Spleen (tissue), 11 donors: ENCODE data around the gene ATP5ME. TPM values are rescaled to one million over a fixed set of nuclear protein-coding genes. Genes with fewer than 3 reads are reported as not detected.

Experiments used
- DNase-seq: peaks from one replicate; pipeline ENCODE4 v3.0.0-alpha.2; 2020
- H3K27ac ChIP-seq, 8 donors: fragments of 200-600 bp; sonication (generic) in 7 of 8; 1 replicate in 4 of 8; 2 replicates in 4 of 8; pipeline versions ENCODE4 v1.5.0 to v1.8.0; 2016 to 2021; ENCODE audit warnings: inconsistent platforms in 4 of 8, mild to moderate bottlenecking in 4 of 8, moderate library complexity in 1 of 8
- H3K27me3 ChIP-seq, 7 donors: fragments of 200-600 bp; sonication (generic) in 6 of 7; replicated peaks in 1 of 7; 1 replicate in 4 of 7; 2 replicates in 3 of 7; pipeline versions ENCODE4 v1.5.0 to v1.8.0; 2016 to 2021; ENCODE audit warnings: inconsistent platforms in 3 of 7, mild to moderate bottlenecking in 1 of 7
- H3K36me3 ChIP-seq, 6 donors: fragments of 200-600 bp; sonication (generic) in 5 of 6; 1 replicate in 4 of 6; 2 replicates in 2 of 6; pipeline versions ENCODE4 v1.5.0 to v1.8.0; 2016 to 2021; ENCODE audit warnings: inconsistent platforms in 2 of 6
- H3K4me1 ChIP-seq, 6 donors: fragments of 200-600 bp; sonication (generic) in 5 of 6; 1 replicate in 3 of 6; 2 replicates in 3 of 6; pipeline versions ENCODE4 v1.5.0 to v1.8.0; 2016 to 2021; ENCODE audit warnings: inconsistent platforms in 3 of 6
- H3K4me3 ChIP-seq, 8 donors: fragments of 200-600 bp; sonication (generic) in 7 of 8; 1 replicate in 4 of 8; 2 replicates in 4 of 8; pipeline versions ENCODE4 v1.5.0 to v1.8.0; 2016 to 2021; ENCODE audit warnings: inconsistent platforms in 4 of 8, mild to moderate bottlenecking in 4 of 8, moderate library complexity in 2 of 8
- H3K9me3 ChIP-seq, 8 donors: fragments of 200-600 bp; sonication (generic) in 7 of 8; 1 replicate in 4 of 8; 2 replicates in 4 of 8; pipeline versions ENCODE4 v1.5.0 to v1.8.0; 2016 to 2021; ENCODE audit warnings: inconsistent platforms in 4 of 8
- CTCF ChIP-seq, 11 experiments: fragments of 200-600 bp in 7 of 11; fragments of 450-650 bp in 4 of 11; sonication (generic) in 4 of 11; IDR thresholded peaks in 8 of 11; conservative IDR thresholded peaks in 3 of 11; 1 replicate in 7 of 11; 2 replicates in 4 of 11; pipeline versions ENCODE4 v1.4.0 to v1.8.0; 2016 to 2021; ENCODE audit warnings: antibody characterized with exemption in 11 of 11, inconsistent platforms in 4 of 11, mild to moderate bottlenecking in 1 of 11
- POLR2A ChIP-seq, 3 donors: fragments of 450-650 bp; IDR thresholded peaks; one replicate each; pipeline ENCODE4 v1.5.1; 2017; ENCODE audit warnings: antibody characterized with exemption in 3 of 3, mild to moderate bottlenecking in 1 of 3
- POLR2AphosphoS5 ChIP-seq, 3 donors: sonication (generic); formaldehyde crosslinking; IDR thresholded peaks; one replicate each; pipeline ENCODE4 v1.5.1; 2017; ENCODE audit warnings: antibody characterized with exemption in 3 of 3
- WGBS, 5 donors: extraction: QIAGEN DNeasy Blood & Tissue Kit in 3 of 5; methylation state at CpG; one replicate each; pipeline versions ENCODE4 v1.1.5 to v1.1.7; 2013 to 2018; 5-methylcytosine and 5-hydroxymethylcytosine counted together
- intact Hi-C: fragments of 100-400 bp; cut with DNase I; formaldehyde crosslinking; loops from one replicate; pipeline ENCODE4 v1.15.0; 2023; ENCODE audit warnings: low total_unique reads
- polyA plus RNA-seq, 3 donors: library from polyadenylated mRNA; stranded (reverse); fragments of 200-250 nt; gene quantifications; one replicate each; pipeline ENCODE4 v1.2.1, GENCODE V29; 2013
- total RNA-seq, 7 donors: library from RNA; depleted of rRNA in 3 of 7; stranded (reverse); fragments of >200 nt in 3 of 7; fragmentation: NEBNext Ultra II Directional in 4 of 7; extraction: Animal tissue kit (Norgen Biotek cat#: 25700) in 4 of 7; gene quantifications; one replicate each; pipeline versions ENCODE4 v1.1.0 to v1.2.1, GENCODE V29; 2016 to 2021
- donor health status: healthy with polysubstance abuse.
- donor health status: DM: no; HTN: no; CAD: no; lungs with moderate emphysema.
- donor health status: DM: no; HTN: no; CAD: no.
- donor health status: Bipolar disorder and iron deficiency.
- donor health status: healthy.
- donor health status: DM: no; HTN: no; CAD: no.
- donor health status: DM: yes; HTN: yes; CAD: no.

ATP5ME gene
- total and polyA plus RNA-seq, 10 donors = 51.7 to 497 (median 169) TPM

- intact Hi-C loops = no loop called here
- Histone ChIP-seq H3K27ac (no peak overlapping the region), H3K4me3 (peak overlapping the region in 3 of 8 donors; percentile 69 to 98 (median 92)), H3K36me3 (peaks cover 0 to 8% (median 0%) of the 10 kb centered on the region in 6 donors), H3K27me3 (no peaks in the 10 kb centered on the region), H3K9me3 (no peaks in the 10 kb centered on the region), H3K4me1 (peaks cover 3 to 34% (median 19%) of the 10 kb centered on the region in 6 donors)
- TF ChIP-seq CTCF (IDR thresholded peaks at IDR 0.05 in 8 of 11, conservative IDR thresholded peaks at IDR 0.05 in 3 of 11) (no peak), POLR2AphosphoS5 (IDR thresholded peaks at IDR 0.05) (no peak), POLR2A (IDR thresholded peaks at IDR 0.05) (no peak)
- 95 to 98% (median 97%) methylated on average over 16 to 24 of the region's 24 CpGs for WGBS, 5 donors
- DNase-seq = peak; percentile 76
These were observed 9.3 kb downstream of the ATP5ME start for GRCh38 chr4:664713-665231.

GRCh38 chr4:663438-664428 lies 10.3 kb downstream of the ATP5ME start:
- Histone ChIP-seq H3K27ac (peak overlapping the region; percentile 74 to 93 (median 81)), H3K27me3 (no peaks in the 10 kb centered on the region), H3K36me3 (peaks cover 0 to 8% (median 0%) of the 10 kb centered on the region in 6 donors), H3K4me1 (peaks cover 3 to 34% (median 19%) of the 10 kb centered on the region in 6 donors), H3K4me3 (peak overlapping the region; percentile 52 to 98 (median 78)), H3K9me3 (no peaks in the 10 kb centered on the region)
- intact Hi-C loops = no loop called here
- 1 to 5% (median 1%) methylated on average over 23 to 80 of the region's 80 CpGs for WGBS, 5 donors
- peak; percentile 95 for DNase-seq
- TF ChIP-seq CTCF (IDR thresholded peaks at IDR 0.05 in 8 of 11, conservative IDR thresholded peaks at IDR 0.05 in 3 of 11) (peak in 2 of 11 experiments; percentile 8 to 26), POLR2AphosphoS5 (IDR thresholded peaks at IDR 0.05) (peak; percentile 78 to 84 (median 81)), POLR2A (IDR thresholded peaks at IDR 0.05) (no peak)

GRCh38 chr4:663046-663437 lies 11.0 kb downstream of the ATP5ME start:
- Histone ChIP-seq H3K9me3 (no peaks in the 10 kb centered on the region), H3K4me1 (peaks cover 3 to 34% (median 19%) of the 10 kb centered on the region in 6 donors), H3K4me3 (peak overlapping the region; percentile 52 to 98 (median 78)), H3K27me3 (no peaks in the 10 kb centered on the region), H3K36me3 (peaks cover 0 to 8% (median 0%) of the 10 kb centered on the region in 6 donors), H3K27ac (peak overlapping the region in 6 of 8 donors; percentile 74 to 93 (median 84))
- TF ChIP-seq CTCF (IDR thresholded peaks at IDR 0.05 in 8 of 11, conservative IDR thresholded peaks at IDR 0.05 in 3 of 11) (no peak), POLR2A (IDR thresholded peaks at IDR 0.05) (no peak), POLR2AphosphoS5 (IDR thresholded peaks at IDR 0.05) (no peak)
- intact Hi-C loops = no loop called here
- no peak for DNase-seq
- 37 to 53% (median 41%) methylated on average over 14 to 20 of the region's 20 CpGs for WGBS, 5 donors
